OCI-LY1 (cell line): ENCODE data around the gene EML2.

ENCODE experiments used
- CTCF ChIP-seq: fragments of 200-600 bp; sonication (generic), shearing (Covaris generic); IDR thresholded peaks from 2 replicates; pipeline ENCODE4 v1.5.1; 2017; ENCODE audit warnings: mild to moderate bottlenecking, antibody characterized with exemption, low read length, moderate library complexity, mixed read lengths
- EZH2 ChIP-seq: fragments of 200-600 bp; sonication (generic), shearing (Covaris generic); IDR thresholded peaks from 2 replicates; pipeline ENCODE4 v1.8.0; 2017; ENCODE audit warnings: borderline replicate concordance, mixed run types, mild to moderate bottlenecking, antibody characterized with exemption, low read length, moderate library complexity, mixed read lengths

- no peak for TF ChIP-seq CTCF
- TF ChIP-seq EZH2, result no peak
Observed at GRCh38 chr19:45640849-45641273, 1.7 kb upstream of the EML2 start.
